Kidney (tissue), 14 donors: Measurements from ENCODE around the gene CAMKMT. TPM values are rescaled to one million over a fixed set of nuclear protein-coding genes. Genes with fewer than 3 reads are reported as not detected.
A peak's percentile ranks its signal among the peaks of the same experiment; 100 is the strongest.

Experiments
- DNase-seq, 5 donors: peaks; one replicate each; pipeline ENCODE4 v3.0.0-alpha.2; 2013 to 2020
- FAIRE-seq: peaks from 2 replicates; lab custom pipeline; 2012; peaks lifted over from hg19 to GRCh38; lab: Jason Lieb, UNC
- H3K27ac ChIP-seq, 2 donors: one replicate each; pipeline ENCODE4 v1.7.0; 2013; ENCODE audit warnings: low read depth in 2 of 2, low read length in 2 of 2, inconsistent platforms in 1 of 2
- H3K27me3 ChIP-seq: one replicate; pipeline ENCODE4 v1.7.1; 2013; ENCODE audit warnings: low read length, inconsistent platforms; ENCODE audit not compliant: control insufficient read depth, insufficient read depth
- H3K36me3 ChIP-seq, 3 donors: one replicate each; pipeline versions ENCODE4 v1.7.0 to v1.7.1; 2013; ENCODE audit warnings: low read length in 3 of 3, control low read depth in 1 of 3, inconsistent platforms in 1 of 3; ENCODE audit not compliant: insufficient read depth in 3 of 3, control insufficient read depth in 2 of 3
- H3K4me1 ChIP-seq, 3 donors: one replicate each; pipeline versions ENCODE4 v1.7.0 to v1.7.1; 2013; ENCODE audit warnings: low read length in 3 of 3, inconsistent platforms in 1 of 3, low read depth in 1 of 3; ENCODE audit not compliant: control insufficient read depth in 2 of 3, insufficient read depth in 2 of 3
- H3K4me3 ChIP-seq, 3 donors: one replicate each; pipeline versions ENCODE4 v1.7.0 to v1.8.1; 2013; ENCODE audit warnings: low read length in 3 of 3, control low read depth in 1 of 3, inconsistent platforms in 1 of 3
- H3K9ac ChIP-seq, 3 donors: one replicate each; pipeline versions ENCODE4 v1.7.0 to v1.7.1; 2013; ENCODE audit warnings: low read length in 3 of 3, control low read depth in 1 of 3, inconsistent platforms in 1 of 3
- H3K9me3 ChIP-seq, 3 donors: one replicate each; pipeline versions ENCODE4 v1.7.0 to v1.7.1; 2013; ENCODE audit warnings: low read length in 3 of 3, control low read depth in 1 of 3, inconsistent platforms in 1 of 3; ENCODE audit not compliant: control insufficient read depth in 2 of 3, insufficient read depth in 1 of 3
- CTCF ChIP-seq: IDR thresholded peaks from 3 replicates; pipeline ENCODE4 v1.5.1; 2012; ENCODE audit warnings: mild to moderate bottlenecking, moderate library complexity, borderline replicate concordance; ENCODE audit not compliant: insufficient read depth; ENCODE audit errors: extremely low read depth
- intact Hi-C: fragments of 100-400 bp; cut with DNase I; formaldehyde crosslinking; loops from one replicate; pipeline ENCODE4 v1.11.1; 2022
- polyA plus RNA-seq: library from polyadenylated mRNA; stranded (reverse); fragments of 350-450 nt; fragmentation: Illumina TruSeq; extraction: RNeasy Lipid Tissue Mini Kit (QIAGEN cat#74804); gene quantifications from one replicate; pipeline ENCODE4 v1.2.3, GENCODE V29; 2014; ENCODE audit warnings: low read depth, low replicate concordance; ENCODE audit not compliant: insufficient read depth
- total RNA-seq: library from RNA; stranded (reverse); fragmentation: NEBNext Ultra II Directional; extraction: Animal tissue kit (Norgen Biotek cat#: 25700); gene quantifications from one replicate; pipeline ENCODE4 v1.2.1, GENCODE V29; 2021
- donor health status: control.
- donor health status: control.
- donor health status: control.
- donor health status: control.
- donor health status: control.
- donor health status: DM: yes; HTN: yes; CAD: no.
- donor health status: Normal renal cell carcinoma (clear cell type).

The CAMKMT gene
- total and polyA plus RNA-seq, 2 donors from 2014 or later: 9.9 to 14.5 TPM

- Histone ChIP-seq H3K36me3 (no peaks in the 10 kb centered on the region), H3K4me3 (no peak overlapping the region), H3K27ac (no peak overlapping the region), H3K27me3 (no peaks in the 10 kb centered on the region), H3K9ac (no peak overlapping the region), H3K4me1 (no peaks in the 10 kb centered on the region), H3K9me3 (no peaks in the 10 kb centered on the region)
- FAIRE-seq (no peak), DNase-seq (no peak)
- intact Hi-C loops: no loop called here
- no peak for TF ChIP-seq CTCF
Observed at GRCh38 chr2:44635725-44636124, 274.0 kb downstream of the CAMKMT start.

GRCh38 chr2:44638649-44639048 is 276.9 kb downstream of the CAMKMT start:
- Histone ChIP-seq H3K9ac (no peak overlapping the region), H3K27ac (no peak overlapping the region), H3K36me3 (no peaks in the 10 kb centered on the region), H3K4me3 (no peak overlapping the region), H3K4me1 (no peaks in the 10 kb centered on the region), H3K9me3 (no peaks in the 10 kb centered on the region), H3K27me3 (no peaks in the 10 kb centered on the region)
- FAIRE-seq (no peak), DNase-seq (peak in 3 of 5 donors; percentile 13 to 44 (median 14))
- TF ChIP-seq CTCF: no peak
- intact Hi-C loops: no loop called here

GRCh38 chr2:44639399-44639798 is 277.7 kb downstream of the CAMKMT start:
- Histone ChIP-seq H3K9ac (no peak overlapping the region), H3K27ac (no peak overlapping the region), H3K27me3 (no peaks in the 10 kb centered on the region), H3K9me3 (no peaks in the 10 kb centered on the region), H3K4me3 (no peak overlapping the region), H3K36me3 (no peaks in the 10 kb centered on the region), H3K4me1 (no peaks in the 10 kb centered on the region)
- no peak for TF ChIP-seq CTCF
- FAIRE-seq: no peak
- intact Hi-C loops: no loop called here
- no peak for DNase-seq
